PC-3 (cell line): ENCODE measurements around the gene PCCA.

Experiments used
- EZH2 ChIP-seq: fragments of 300-600 bp; sonication (generic); IDR thresholded peaks from one replicate; pipeline ENCODE4 v1.6.1; 2017; ENCODE audit warnings: antibody characterized with exemption, mild to moderate bottlenecking, low read length; ENCODE audit not compliant: unreplicated experiment
- EZH2phosphoT487 ChIP-seq: fragments of 300-600 bp; sonication (generic); IDR thresholded peaks from 2 replicates; pipeline ENCODE4 v1.6.1; 2018; ENCODE audit warnings: mild to moderate bottlenecking, antibody characterized with exemption, low read length, borderline replicate concordance
- TF ChIP-seq, protein P1 (sequence below): fragments of 300-600 bp; sonication (generic); conservative IDR thresholded peaks from 2 replicates; pipeline ENCODE4 v1.5.1; 2017; ENCODE audit warnings: antibody characterized with exemption, low read depth, mild to moderate bottlenecking, low read length

DNA sequence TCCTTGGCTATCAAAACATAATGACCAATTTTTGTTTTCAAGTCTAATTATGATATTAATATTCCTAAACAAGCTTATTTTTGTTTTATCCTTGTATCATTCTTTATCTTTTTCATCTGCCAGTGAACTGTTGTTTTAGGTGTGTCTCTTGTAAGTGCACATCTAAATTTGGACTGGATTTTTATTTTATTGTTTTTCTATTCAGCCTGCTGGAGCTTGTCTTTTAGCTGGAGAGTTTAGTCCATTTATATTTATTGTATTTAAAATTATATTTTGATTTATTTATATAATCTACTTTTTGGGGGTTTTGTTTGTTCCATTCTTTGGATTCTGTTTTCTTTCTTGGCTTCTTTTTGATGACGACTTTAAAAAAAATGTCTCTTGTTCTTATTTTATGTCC, 159.0 kb downstream of the PCCA start:
- TF ChIP-seq, protein P1, sequence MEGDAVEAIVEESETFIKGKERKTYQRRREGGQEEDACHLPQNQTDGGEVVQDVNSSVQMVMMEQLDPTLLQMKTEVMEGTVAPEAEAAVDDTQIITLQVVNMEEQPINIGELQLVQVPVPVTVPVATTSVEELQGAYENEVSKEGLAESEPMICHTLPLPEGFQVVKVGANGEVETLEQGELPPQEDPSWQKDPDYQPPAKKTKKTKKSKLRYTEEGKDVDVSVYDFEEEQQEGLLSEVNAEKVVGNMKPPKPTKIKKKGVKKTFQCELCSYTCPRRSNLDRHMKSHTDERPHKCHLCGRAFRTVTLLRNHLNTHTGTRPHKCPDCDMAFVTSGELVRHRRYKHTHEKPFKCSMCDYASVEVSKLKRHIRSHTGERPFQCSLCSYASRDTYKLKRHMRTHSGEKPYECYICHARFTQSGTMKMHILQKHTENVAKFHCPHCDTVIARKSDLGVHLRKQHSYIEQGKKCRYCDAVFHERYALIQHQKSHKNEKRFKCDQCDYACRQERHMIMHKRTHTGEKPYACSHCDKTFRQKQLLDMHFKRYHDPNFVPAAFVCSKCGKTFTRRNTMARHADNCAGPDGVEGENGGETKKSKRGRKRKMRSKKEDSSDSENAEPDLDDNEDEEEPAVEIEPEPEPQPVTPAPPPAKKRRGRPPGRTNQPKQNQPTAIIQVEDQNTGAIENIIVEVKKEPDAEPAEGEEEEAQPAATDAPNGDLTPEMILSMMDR, result no peak
- TF ChIP-seq EZH2phosphoT487 (no peak), EZH2 (no peak)
